Measurements from ENCODE around the gene MXD1. TPM values are rescaled to one million over a fixed set of nuclear protein-coding genes. Genes with fewer than 3 reads are reported as not detected.

MXD1 gene
- total RNA-seq, result 11.3 TPM

GRCh38 chr2:69914950-69915945, at the start of gene MXD1:
MXD1 (plus strand) TSS chr2:69915109; CDS start chr2:69915331, 222 bp downstream.

GRCh38 chr2:69893684-69894551, 21.0 kb upstream of the MXD1 start, which contains the start of gene SNRNP27:
SNRNP27 (plus strand) TSS chr2:69893956; CDS start chr2:69893985, 29 bp downstream.

GRCh38 chr2:69961496-69961895, 46.6 kb downstream of the MXD1 start, which contains the start of gene ASPRV1:
ASPRV1 (minus strand) TSS chr2:69961631; CDS start chr2:69961436, 195 bp downstream.

Small RNAs within 50 kb of the gene (small RNA-seq; reads per million reads assigned to genes)
- gene RPL23AP92 (ENCODE audit: low replicate concordance), result not detected

Other genes starting within 250 kb of the MXD1 start
- 6.6 TPM for gene ANXA4, start 173.0 kb upstream of the MXD1 start, total RNA-seq
- 25.4 TPM for gene GMCL1, start 85.4 kb upstream of the MXD1 start, total RNA-seq
- gene SNRNP27, start 21.2 kb upstream of the MXD1 start, total RNA-seq, result 58.2 TPM
- 8.8 TPM for gene ASPRV1, start 46.5 kb downstream of the MXD1 start, total RNA-seq
- gene PCBP1, start 172.4 kb downstream of the MXD1 start, total RNA-seq, result 38.8 TPM